ENCODE measurements around the gene PTPRR.

PTPRR gene

DNA sequence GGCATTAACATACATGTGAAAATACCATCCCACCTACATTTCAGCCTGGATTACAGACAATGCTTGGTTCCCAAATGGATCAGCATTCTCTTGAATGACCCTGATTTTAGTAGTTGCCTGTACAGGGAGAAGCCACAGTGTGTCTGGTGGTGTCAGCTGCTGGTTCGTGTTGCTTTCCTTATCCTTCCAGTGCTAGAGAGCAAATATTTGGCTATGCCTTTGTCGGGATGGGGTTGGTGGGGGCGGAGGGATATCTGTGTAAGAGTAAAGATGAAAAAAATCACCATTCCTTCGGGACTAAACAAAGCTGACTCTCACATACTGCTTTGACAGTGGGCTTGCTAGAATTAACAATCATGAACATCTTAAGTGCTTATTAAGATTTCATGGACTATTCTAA lies 96.0 kb downstream of the PTPRR start:
- DNase-seq (ENCODE audit: low read depth), result no peak
- TF ChIP-seq, protein P1, sequence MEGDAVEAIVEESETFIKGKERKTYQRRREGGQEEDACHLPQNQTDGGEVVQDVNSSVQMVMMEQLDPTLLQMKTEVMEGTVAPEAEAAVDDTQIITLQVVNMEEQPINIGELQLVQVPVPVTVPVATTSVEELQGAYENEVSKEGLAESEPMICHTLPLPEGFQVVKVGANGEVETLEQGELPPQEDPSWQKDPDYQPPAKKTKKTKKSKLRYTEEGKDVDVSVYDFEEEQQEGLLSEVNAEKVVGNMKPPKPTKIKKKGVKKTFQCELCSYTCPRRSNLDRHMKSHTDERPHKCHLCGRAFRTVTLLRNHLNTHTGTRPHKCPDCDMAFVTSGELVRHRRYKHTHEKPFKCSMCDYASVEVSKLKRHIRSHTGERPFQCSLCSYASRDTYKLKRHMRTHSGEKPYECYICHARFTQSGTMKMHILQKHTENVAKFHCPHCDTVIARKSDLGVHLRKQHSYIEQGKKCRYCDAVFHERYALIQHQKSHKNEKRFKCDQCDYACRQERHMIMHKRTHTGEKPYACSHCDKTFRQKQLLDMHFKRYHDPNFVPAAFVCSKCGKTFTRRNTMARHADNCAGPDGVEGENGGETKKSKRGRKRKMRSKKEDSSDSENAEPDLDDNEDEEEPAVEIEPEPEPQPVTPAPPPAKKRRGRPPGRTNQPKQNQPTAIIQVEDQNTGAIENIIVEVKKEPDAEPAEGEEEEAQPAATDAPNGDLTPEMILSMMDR (IDR thresholded peaks at IDR 0.05; ENCODE audit: low read length, missing control alignments), result no peak
- H3K4me3 ChIP-seq (replicated peaks; ENCODE audit: low read depth, low read length), result no peak overlapping the region

DNA sequence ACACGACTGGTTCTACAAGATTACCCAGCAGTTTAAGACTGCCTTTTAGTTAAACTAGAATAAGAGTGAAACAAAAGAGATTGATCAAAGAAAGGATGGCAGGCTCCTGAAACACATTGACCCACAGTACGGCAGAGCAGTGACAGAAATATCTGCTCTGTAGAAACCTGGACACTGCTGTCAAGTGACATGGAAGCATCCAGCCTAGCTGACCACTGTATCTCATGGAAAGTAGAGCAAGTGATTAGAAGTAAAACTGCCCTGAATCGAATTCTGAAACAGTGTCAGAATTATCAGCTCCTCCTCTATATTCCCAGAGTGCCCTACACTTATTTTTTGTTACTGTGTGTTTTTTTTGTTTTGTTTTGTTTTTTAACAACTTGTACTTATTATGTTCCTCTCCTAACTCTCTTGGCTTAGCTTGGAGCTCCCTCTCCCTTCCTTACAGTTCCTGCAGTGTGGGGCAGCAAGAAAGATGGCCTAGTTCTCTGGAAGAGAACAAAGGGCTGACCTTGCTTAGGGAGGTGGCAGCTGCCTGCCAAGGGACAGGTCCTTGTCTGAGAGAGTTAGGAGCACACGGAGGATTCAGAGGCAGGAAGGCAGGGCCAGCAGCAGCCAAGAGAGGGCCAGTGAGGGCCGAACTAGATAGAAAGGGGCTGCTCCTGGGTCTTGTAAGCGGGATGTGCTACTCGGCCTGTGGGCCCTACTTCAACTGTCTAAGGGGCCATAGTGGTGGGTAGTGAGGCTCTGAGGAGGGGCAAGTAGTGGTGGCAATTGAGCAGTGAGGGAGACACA lies 97.2 kb downstream of the PTPRR start:
- TF ChIP-seq, protein P1 (IDR thresholded peaks at IDR 0.05; ENCODE audit: low read length, missing control alignments), result no peak
- no peak overlapping the region for H3K4me3 ChIP-seq (replicated peaks; ENCODE audit: low read depth, low read length)
- no peak for DNase-seq (ENCODE audit: low read depth)

DNA sequence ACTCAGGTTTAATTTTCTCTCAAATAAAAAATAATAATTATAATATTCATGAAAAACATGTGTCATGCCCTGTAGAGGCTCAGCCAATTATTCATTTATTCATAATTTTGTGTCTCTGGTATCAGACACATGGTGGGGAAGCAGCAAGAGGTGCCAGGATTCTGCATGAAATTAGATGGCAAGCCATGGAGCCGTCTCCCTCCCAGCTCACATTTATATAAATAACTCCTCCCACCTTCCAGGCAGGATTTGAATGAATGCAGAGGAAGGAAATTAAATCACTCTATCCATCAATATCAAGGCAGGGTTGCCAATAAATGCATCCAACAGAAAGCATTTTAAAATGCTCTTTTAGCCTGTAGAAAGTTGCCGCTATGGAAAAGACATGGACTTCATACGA lies 98.1 kb downstream of the PTPRR start:
- H3K4me3 ChIP-seq (replicated peaks; ENCODE audit: low read depth, low read length), result no peak overlapping the region
- DNase-seq (ENCODE audit: low read depth), result no peak
- TF ChIP-seq, protein P1 (IDR thresholded peaks at IDR 0.05; ENCODE audit: low read length, missing control alignments), result no peak

DNA sequence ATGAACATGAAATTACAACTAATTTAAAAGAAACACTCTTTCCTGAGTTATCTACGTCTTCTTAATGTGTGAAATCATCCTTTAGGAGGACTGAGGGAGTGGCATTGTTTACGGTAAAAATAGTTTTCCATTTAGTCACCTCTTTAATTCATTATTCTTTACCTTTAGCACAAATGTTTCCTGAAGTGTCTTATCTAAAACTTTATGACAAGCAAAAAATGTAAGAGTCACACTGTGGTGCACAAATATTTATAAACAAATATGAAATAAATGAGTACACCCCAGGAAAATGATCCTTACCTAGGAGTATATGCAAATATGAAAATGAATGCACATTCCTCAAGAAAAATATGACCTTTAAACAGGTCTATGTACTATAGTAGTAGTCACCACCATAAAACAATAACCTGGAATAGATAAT lies 104.6 kb downstream of the PTPRR start:
- H3K4me3 ChIP-seq (replicated peaks; ENCODE audit: low read depth, low read length), result no peak overlapping the region
- DNase-seq (ENCODE audit: low read depth), result no peak
- TF ChIP-seq, protein P1 (IDR thresholded peaks at IDR 0.05; ENCODE audit: low read length, missing control alignments), result no peak

DNA sequence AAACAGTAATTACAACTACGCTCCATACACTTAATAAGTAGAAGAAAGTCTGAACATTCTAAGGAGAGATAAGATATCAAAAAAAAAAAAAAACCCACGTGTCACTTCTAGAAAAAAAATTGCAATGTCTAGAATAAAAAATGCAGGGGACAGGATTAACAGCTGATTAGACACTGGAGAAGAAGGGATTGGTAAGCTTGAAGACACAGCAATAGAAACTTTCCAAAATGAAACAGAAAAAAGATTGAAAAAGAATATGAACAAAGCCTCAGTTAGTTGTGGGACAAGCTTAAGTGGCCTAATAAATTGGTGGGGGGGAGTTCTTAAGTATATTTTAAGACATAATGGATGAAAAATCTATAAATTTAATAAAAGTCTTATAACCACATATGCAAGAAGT lies 105.5 kb downstream of the PTPRR start:
- no peak overlapping the region for H3K4me3 ChIP-seq (replicated peaks; ENCODE audit: low read depth, low read length)
- TF ChIP-seq, protein P1 (IDR thresholded peaks at IDR 0.05; ENCODE audit: low read length, missing control alignments), result no peak
- no peak for DNase-seq (ENCODE audit: low read depth)

DNA sequence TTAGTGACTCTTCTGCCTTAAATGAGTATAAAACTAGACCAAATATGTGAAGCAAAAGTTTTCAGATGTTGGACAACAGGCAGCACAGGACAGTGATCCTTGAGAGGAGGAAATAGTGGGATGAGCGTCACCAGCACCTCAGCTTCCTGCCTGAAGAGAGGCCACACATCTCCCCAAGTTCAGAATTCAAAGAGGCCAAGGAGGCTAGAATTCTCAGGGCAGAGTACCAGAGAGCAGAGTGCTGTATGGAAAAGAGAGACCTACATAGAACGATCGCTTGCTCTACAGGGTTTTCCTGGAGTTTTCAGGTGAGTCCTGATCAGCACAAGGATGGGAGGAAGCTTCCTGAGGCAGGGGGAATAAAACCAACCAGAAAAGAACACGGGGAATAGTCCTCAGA lies 107.0 kb downstream of the PTPRR start:
- DNase-seq (ENCODE audit: low read depth), result no peak
- TF ChIP-seq, protein P1 (IDR thresholded peaks at IDR 0.05; ENCODE audit: low read length, missing control alignments), result no peak
- no peak overlapping the region for H3K4me3 ChIP-seq (replicated peaks; ENCODE audit: low read depth, low read length)

DNA sequence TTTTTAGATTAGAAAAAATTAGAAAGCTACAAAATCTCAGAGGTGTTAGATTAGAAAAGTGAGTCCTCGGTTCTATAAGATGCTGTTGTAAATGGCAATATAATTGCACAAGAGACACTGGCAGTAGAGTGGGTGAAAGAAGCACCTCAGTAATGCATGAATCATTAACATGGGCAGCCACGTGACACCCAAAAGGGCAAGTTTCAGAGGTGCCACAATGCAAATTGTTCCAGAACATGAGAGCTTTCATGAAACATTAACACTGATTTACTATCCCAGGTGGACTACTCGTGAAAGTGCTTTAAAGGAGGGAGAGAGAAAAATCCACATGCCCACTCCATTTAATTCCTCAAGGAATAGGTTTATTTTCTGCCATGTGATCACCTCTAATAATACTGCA lies 108.4 kb downstream of the PTPRR start:
- no peak for DNase-seq (ENCODE audit: low read depth)
- H3K4me3 ChIP-seq (replicated peaks; ENCODE audit: low read depth, low read length), result no peak overlapping the region
- TF ChIP-seq, protein P1 (IDR thresholded peaks at IDR 0.05; ENCODE audit: low read length, missing control alignments), result no peak

Measured in fibroblast of pulmonary artery (primary cell).